K562 (cell line): ENCODE data around the gene PAX5. TPM values are rescaled to one million over a fixed set of nuclear protein-coding genes. Genes with fewer than 3 reads are reported as not detected.

Experiments used
- CREB5 ChIP-seq: fragments of 250-450 bp; sonication (Bioruptor Pico); IDR thresholded peaks from 2 replicates; pipeline ENCODE4 v1.5.0; 2020; ENCODE audit warnings: mild to moderate bottlenecking
- ERF ChIP-seq: fragments of 450-650 bp; formaldehyde crosslinking; IDR thresholded peaks from 2 replicates; pipeline ENCODE4 v1.4.0; 2020; ENCODE audit warnings: mild to moderate bottlenecking, mixed read lengths
- FOXO4 ChIP-seq: fragments of 450-650 bp; formaldehyde crosslinking; IDR thresholded peaks from 2 replicates; pipeline ENCODE4 v1.4.0; 2020; ENCODE audit warnings: mild to moderate bottlenecking, moderate library complexity
- MAFK ChIP-seq: IDR thresholded peaks from 2 replicates; pipeline ENCODE4 v1.6.1; 2011; ENCODE audit warnings: low read length, improper control_type of control experiment
- ZBTB7A ChIP-seq: IDR thresholded peaks from 2 replicates; pipeline ENCODE4 v1.6.1; 2011; ENCODE audit warnings: low read depth, mild to moderate bottlenecking, low read length, moderate library complexity, borderline replicate concordance; ENCODE audit not compliant: control insufficient read depth
- ZNF766 ChIP-seq: fragments of 200-800 bp; sonication (Bioruptor generic); conservative IDR thresholded peaks from 2 replicates; pipeline ENCODE4 v1.6.1; 2016; ENCODE audit warnings: missing genetic modification characterization, missing compliant biosample characterization
- polyA plus RNA-seq, 8 experiments: library from polyadenylated mRNA; depleted of rRNA in 4 of 8; stranded (reverse) in 5 of 8; unstranded in 3 of 8; fragments of >200 nt; fragmentation: Nextera tagmentation in 2 of 8; fragmentation: Illumina TruSeq in 1 of 8; extraction: Ambion mirVana in 2 of 8; extraction: Trizol in 1 of 8; gene quantifications; 2 replicates each; pipeline versions ENCODE4 v1.2.1 to v1.2.3, GENCODE V29; 2011 to 2014; ENCODE audit warnings: inconsistent platforms in 1 of 8, missing spikeins in 1 of 8
- total RNA-seq, 7 experiments: library from RNA; depleted of rRNA in 6 of 7; stranded (reverse); fragments of >200 nt in 6 of 7; fragmentation: Illumina TruSeq in 2 of 7; extraction: Trizol in 2 of 7; gene quantifications; 2 replicates each; pipeline versions ENCODE4 v1.2.1 to v1.2.3, GENCODE V29; 2011 to 2021; ENCODE audit warnings: low replicate concordance in 1 of 7
- TF ChIP-seq, protein P1 (sequence below), 2 experiments: fragments of 200-800 bp in 1 of 2; sonication (Bioruptor generic) in 1 of 2; sonication (generic) in 1 of 2; formaldehyde crosslinking in 1 of 2; IDR thresholded peaks in 1 of 2; conservative IDR thresholded peaks in 1 of 2; 2 replicates each; pipeline versions ENCODE4 v1.5.0 to v1.6.1; 2016 to 2020; ENCODE audit warnings: missing compliant biosample characterization in 1 of 2, missing genetic modification characterization in 1 of 2, missing genetic modification reagents in 1 of 2

PAX5 gene
- total and polyA plus RNA-seq, 9 of the 15 experiments (the other 6 are each of a cell fraction or from before 2014, with no cell fraction given), result 0.03 to 0.09 TPM; not detected in 7

DNA sequence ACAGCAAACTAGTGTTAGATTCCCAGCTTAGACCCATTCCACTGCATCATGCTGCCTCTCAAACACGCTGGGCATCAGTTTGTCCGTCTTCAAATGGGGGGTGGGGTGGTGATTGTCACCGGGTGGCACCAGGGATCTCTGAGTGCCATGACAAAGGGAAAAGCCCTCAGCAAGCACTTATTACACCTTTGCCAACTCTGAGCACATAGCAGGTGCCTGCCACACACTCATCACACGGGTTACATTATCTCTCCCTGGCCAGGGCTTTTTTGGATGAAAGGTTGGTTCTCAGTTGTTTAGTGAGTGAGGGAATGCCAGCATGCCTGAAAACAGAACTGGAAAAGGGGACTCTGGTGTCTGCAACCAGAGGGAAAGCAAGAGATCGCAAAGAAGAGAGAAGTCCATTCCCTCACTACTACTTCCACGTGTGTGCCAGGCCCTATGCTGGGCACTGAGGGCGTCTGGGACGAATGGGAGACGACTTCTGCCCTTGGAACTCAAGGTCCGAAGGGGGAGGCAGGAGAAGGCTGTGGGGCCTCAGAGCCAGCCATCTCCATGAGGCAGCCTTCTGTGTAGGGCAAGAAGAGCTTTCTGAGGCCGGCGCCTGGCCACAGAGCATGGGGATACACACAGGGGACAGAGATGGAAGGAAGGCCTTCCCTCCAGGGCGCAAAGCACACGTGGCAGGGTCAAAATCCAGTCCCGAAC, 48.9 kb downstream of the PAX5 start (continued):
- TF ChIP-seq ZBTB7A, result no peak
- TF ChIP-seq ERF (CRISPR knock-in tag), result no peak
- TF ChIP-seq FOXO4 (CRISPR knock-in tag), result no peak
- TF ChIP-seq, protein P1, sequence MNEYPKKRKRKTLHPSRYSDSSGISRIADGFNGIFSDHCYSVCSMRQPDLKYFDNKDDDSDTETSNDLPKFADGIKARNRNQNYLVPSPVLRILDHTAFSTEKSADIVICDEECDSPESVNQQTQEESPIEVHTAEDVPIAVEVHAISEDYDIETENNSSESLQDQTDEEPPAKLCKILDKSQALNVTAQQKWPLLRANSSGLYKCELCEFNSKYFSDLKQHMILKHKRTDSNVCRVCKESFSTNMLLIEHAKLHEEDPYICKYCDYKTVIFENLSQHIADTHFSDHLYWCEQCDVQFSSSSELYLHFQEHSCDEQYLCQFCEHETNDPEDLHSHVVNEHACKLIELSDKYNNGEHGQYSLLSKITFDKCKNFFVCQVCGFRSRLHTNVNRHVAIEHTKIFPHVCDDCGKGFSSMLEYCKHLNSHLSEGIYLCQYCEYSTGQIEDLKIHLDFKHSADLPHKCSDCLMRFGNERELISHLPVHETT (CRISPR knock-in tag; conservative IDR thresholded peaks at IDR 0.05 in 1 of 2, IDR thresholded peaks at IDR 0.05 in 1 of 2), result no peak
- no peak for TF ChIP-seq CREB5 (CRISPR knock-in tag)
- no peak for TF ChIP-seq ZNF766 (CRISPR knock-in tag)
- TF ChIP-seq MAFK, result no peak
